Measurements from ENCODE around the gene ZNF169. TPM values are rescaled to one million over a fixed set of nuclear protein-coding genes. Genes with fewer than 3 reads are reported as not detected.

The ZNF169 gene
- total and polyA plus RNA-seq, 2 donors from 2014 or later, result 1.6 to 7.9 TPM

GRCh38 chr9:94280409-94280989 lies 21.4 kb downstream of the ZNF169 start:
- DNase-seq, result no peak
- Histone ChIP-seq H3K4me3 (ENCODE audit: low read length in 3 of 3) (no peak overlapping the region), H3K27ac (ENCODE audit: low read depth in 2 of 2, low read length in 2 of 2) (no peak overlapping the region), H3K9me3 (ENCODE audit: control insufficient read depth in 2 of 3, insufficient read depth in 1 of 3, low read length in 3 of 3) (no peaks in the 10 kb centered on the region), H3K27me3 (ENCODE audit: control insufficient read depth, insufficient read depth, low read length) (no peaks in the 10 kb centered on the region), H3K4me1 (ENCODE audit: control insufficient read depth in 2 of 3, insufficient read depth in 2 of 3, low read depth in 1 of 3, low read length in 3 of 3) (no peaks in the 10 kb centered on the region), H3K9ac (ENCODE audit: low read length in 3 of 3) (no peak overlapping the region), H3K36me3 (ENCODE audit: control insufficient read depth in 2 of 3, insufficient read depth in 3 of 3, low read length in 3 of 3) (peaks cover 0 to 5% (median 0%) of the 10 kb centered on the region in 3 donors)
- no peak for FAIRE-seq
- intact Hi-C loops (cut with DNase I), result no loop called here
- no peak for TF ChIP-seq CTCF (IDR thresholded peaks at IDR 0.05; ENCODE audit: borderline replicate concordance, extremely low read depth, insufficient read depth)

GRCh38 chr9:94281101-94281500 lies 22.0 kb downstream of the ZNF169 start:
- Histone ChIP-seq H3K4me1 (ENCODE audit: control insufficient read depth in 2 of 3, insufficient read depth in 2 of 3, low read depth in 1 of 3, low read length in 3 of 3) (no peaks in the 10 kb centered on the region), H3K4me3 (ENCODE audit: low read length in 3 of 3) (no peak overlapping the region), H3K27me3 (ENCODE audit: control insufficient read depth, insufficient read depth, low read length) (no peaks in the 10 kb centered on the region), H3K36me3 (ENCODE audit: control insufficient read depth in 2 of 3, insufficient read depth in 3 of 3, low read length in 3 of 3) (peaks cover 0 to 5% (median 0%) of the 10 kb centered on the region in 3 donors), H3K9me3 (ENCODE audit: control insufficient read depth in 2 of 3, insufficient read depth in 1 of 3, low read length in 3 of 3) (no peaks in the 10 kb centered on the region), H3K9ac (ENCODE audit: low read length in 3 of 3) (no peak overlapping the region), H3K27ac (ENCODE audit: low read depth in 2 of 2, low read length in 2 of 2) (no peak overlapping the region)
- DNase-seq, result no peak
- intact Hi-C loops (cut with DNase I), result no loop called here
- no peak for FAIRE-seq
- TF ChIP-seq CTCF (IDR thresholded peaks at IDR 0.05; ENCODE audit: borderline replicate concordance, extremely low read depth, insufficient read depth), result no peak

- H3K9ac ChIP-seq (ENCODE audit: low read length in 3 of 3), result no peak overlapping the region
- intact Hi-C loops (cut with DNase I), result no loop called here
- no peak overlapping the region for H3K4me3 ChIP-seq (ENCODE audit: low read length in 3 of 3)
- no peaks in the 10 kb centered on the region for H3K9me3 ChIP-seq (ENCODE audit: control insufficient read depth in 2 of 3, insufficient read depth in 1 of 3, low read length in 3 of 3)
- no peak for FAIRE-seq
- H3K27ac ChIP-seq (ENCODE audit: low read depth in 2 of 2, low read length in 2 of 2), result no peak overlapping the region
- no peaks in the 10 kb centered on the region for H3K27me3 ChIP-seq (ENCODE audit: control insufficient read depth, insufficient read depth, low read length)
- H3K36me3 ChIP-seq (ENCODE audit: control insufficient read depth in 2 of 3, insufficient read depth in 3 of 3, low read length in 3 of 3), result peaks cover 0 to 4% (median 0%) of the 10 kb centered on the region in 3 donors
- no peak for DNase-seq
- no peak for TF ChIP-seq CTCF (IDR thresholded peaks at IDR 0.05; ENCODE audit: borderline replicate concordance, extremely low read depth, insufficient read depth)
- H3K4me1 ChIP-seq (ENCODE audit: control insufficient read depth in 2 of 3, insufficient read depth in 2 of 3, low read depth in 1 of 3, low read length in 3 of 3), result no peaks in the 10 kb centered on the region
Measured at GRCh38 chr9:94286116-94286515, 27.0 kb downstream of the ZNF169 start.
